Measurements from ENCODE around the gene C19orf38.

DNA sequence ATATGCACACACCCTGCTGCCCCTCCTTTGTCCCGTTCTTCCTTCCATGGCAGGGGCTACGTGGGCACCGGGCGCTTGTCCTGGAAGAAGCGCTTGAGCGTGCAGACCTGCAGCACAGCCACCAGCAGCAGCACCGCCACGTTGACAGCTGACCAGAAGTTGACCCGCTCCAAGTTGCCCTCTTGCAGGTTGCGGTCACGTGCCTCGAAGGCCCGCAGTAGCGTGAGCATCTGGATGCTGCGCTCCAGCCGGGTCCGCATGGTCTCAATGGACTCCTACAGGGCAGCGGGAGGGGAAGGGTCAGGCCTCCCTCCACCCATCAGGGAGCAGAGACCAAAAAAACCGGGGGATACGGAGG lies 15.3 kb upstream of the C19orf38 start:
- TF ChIP-seq, protein P1, sequence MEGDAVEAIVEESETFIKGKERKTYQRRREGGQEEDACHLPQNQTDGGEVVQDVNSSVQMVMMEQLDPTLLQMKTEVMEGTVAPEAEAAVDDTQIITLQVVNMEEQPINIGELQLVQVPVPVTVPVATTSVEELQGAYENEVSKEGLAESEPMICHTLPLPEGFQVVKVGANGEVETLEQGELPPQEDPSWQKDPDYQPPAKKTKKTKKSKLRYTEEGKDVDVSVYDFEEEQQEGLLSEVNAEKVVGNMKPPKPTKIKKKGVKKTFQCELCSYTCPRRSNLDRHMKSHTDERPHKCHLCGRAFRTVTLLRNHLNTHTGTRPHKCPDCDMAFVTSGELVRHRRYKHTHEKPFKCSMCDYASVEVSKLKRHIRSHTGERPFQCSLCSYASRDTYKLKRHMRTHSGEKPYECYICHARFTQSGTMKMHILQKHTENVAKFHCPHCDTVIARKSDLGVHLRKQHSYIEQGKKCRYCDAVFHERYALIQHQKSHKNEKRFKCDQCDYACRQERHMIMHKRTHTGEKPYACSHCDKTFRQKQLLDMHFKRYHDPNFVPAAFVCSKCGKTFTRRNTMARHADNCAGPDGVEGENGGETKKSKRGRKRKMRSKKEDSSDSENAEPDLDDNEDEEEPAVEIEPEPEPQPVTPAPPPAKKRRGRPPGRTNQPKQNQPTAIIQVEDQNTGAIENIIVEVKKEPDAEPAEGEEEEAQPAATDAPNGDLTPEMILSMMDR (IDR thresholded peaks at IDR 0.05; ENCODE audit: low read depth, low read length, poor library complexity, severe bottlenecking), result no peak
- no peak for TF ChIP-seq EZH2phosphoT487 (IDR thresholded peaks at IDR 0.05; ENCODE audit: borderline replicate concordance, low read length)
